HepG2 (cell line): Measurements from ENCODE around the gene THADA. TPM values are rescaled to one million over a fixed set of nuclear protein-coding genes. Genes with fewer than 3 reads are reported as not detected.

Experiments used
- ATAC-seq: fragments of 200-7000 bp; cut with Tn5 transposase; 3 replicates; pipeline ENCODE4 v1.9.1; 2020; ENCODE audit warnings: mild to moderate bottlenecking, moderate library complexity
- BruUV-seq: library from RNA; stranded (reverse); fragments of 400-500 nt; replicated peaks from 2 replicates; lab custom pipeline; 2021; lab: Mats Ljungman, UMichigan
- CTCF ChIA-PET: fragments of 300-600 bp; formaldehyde crosslinking; extraction: SDS; loops from one replicate; lab custom pipeline; 2021; ENCODE audit warnings: low total read pairs, inconsistent platforms, low intra/inter-chr PET ratio; lab: Yijun Ruan, JAX
- POLR2A ChIA-PET: fragments of 350-600 bp; sonication (Branson Sonifier 250); formaldehyde crosslinking; loops from one replicate; lab custom pipeline; 2020; ENCODE audit warnings: antibody characterized with exemption, inconsistent platforms; lab: Yijun Ruan, JAX
- DNase-seq: peaks from one replicate; pipeline ENCODE4 v3.0.0-alpha.2; 2015; ENCODE audit warnings: low spot score
- FAIRE-seq: peaks from 3 replicates; lab custom pipeline; 2011; peaks lifted over from hg19 to GRCh38; lab: Jason Lieb, UNC
- H2AFZ ChIP-seq: one replicate; pipeline ENCODE4 v1.6.1; 2011; ENCODE audit warnings: low read length, inconsistent platforms
- H3K27ac ChIP-seq: fragments of 300-600 bp; 3 replicates; pipeline ENCODE4 v1.8.0; 2011; ENCODE audit warnings: mixed run types, mild to moderate bottlenecking, mixed read lengths, low read length, inconsistent platforms; ENCODE audit not compliant: insufficient read depth; ENCODE audit errors: extremely low read length
- H3K27me3 ChIP-seq, 2 experiments: fragments of 200-600 bp in 1 of 2; 2 replicates in 1 of 2; 3 replicates in 1 of 2; pipeline versions ENCODE4 v1.6.0 to v1.8.0; 2011; ENCODE audit warnings: low read length in 2 of 2, mild to moderate bottlenecking in 2 of 2, moderate library complexity in 2 of 2, inconsistent platforms in 1 of 2; ENCODE audit not compliant: insufficient read depth in 2 of 2, control insufficient read depth in 1 of 2
- H3K36me3 ChIP-seq, 2 experiments: fragments of 200-600 bp in 1 of 2; replicated peaks in 1 of 2; 2 replicates in 1 of 2; 3 replicates in 1 of 2; pipeline versions ENCODE4 v1.5.1 to v1.8.0; 2011; ENCODE audit warnings: low read length in 2 of 2, inconsistent platforms in 1 of 2; ENCODE audit not compliant: insufficient read depth in 2 of 2, control insufficient read depth in 1 of 2
- H3K4me1 ChIP-seq: 2 replicates; pipeline ENCODE4 v1.5.1; 2012; ENCODE audit warnings: low read length, inconsistent platforms; ENCODE audit not compliant: insufficient read depth
- H3K4me2 ChIP-seq: 2 replicates; pipeline ENCODE4 v1.6.0; 2011; ENCODE audit warnings: low read depth, low read length, inconsistent platforms
- H3K4me3 ChIP-seq, 3 experiments: fragments of 200-600 bp in 1 of 3; sonication (generic), shearing (Covaris generic) in 1 of 3; replicated peaks in 1 of 3; 2 replicates each; pipeline ENCODE4 v1.5.1; 2011 to 2016; ENCODE audit warnings: low read length in 3 of 3, inconsistent platforms in 2 of 3, low read depth in 2 of 3, mild to moderate bottlenecking in 2 of 3, control low read depth in 1 of 3, mixed read lengths in 1 of 3; ENCODE audit not compliant: insufficient read depth in 1 of 3
- H3K79me2 ChIP-seq: one replicate; pipeline ENCODE4 v1.6.1; 2011; ENCODE audit warnings: low read length, inconsistent platforms; ENCODE audit not compliant: insufficient read depth
- H3K9ac ChIP-seq: 2 replicates; pipeline ENCODE4 v1.6.0; 2011; ENCODE audit warnings: mild to moderate bottlenecking, low read depth, low read length, inconsistent platforms; ENCODE audit not compliant: insufficient read depth
- H3K9me3 ChIP-seq: 2 replicates; pipeline ENCODE4 v1.5.1; 2012; ENCODE audit warnings: mild to moderate bottlenecking, low read length
- H4K20me1 ChIP-seq: 2 replicates; pipeline ENCODE4 v1.6.0; 2011; ENCODE audit warnings: inconsistent platforms, mild to moderate bottlenecking, low read length, moderate library complexity; ENCODE audit not compliant: insufficient read depth
- BRCA1 ChIP-seq: sonication (generic); formaldehyde crosslinking; IDR thresholded peaks from 2 replicates; pipeline ENCODE4 v1.4.0; 2020; ENCODE audit warnings: missing genetic modification reagents
- EP300 ChIP-seq, 3 experiments: sonication (generic) in 1 of 3; formaldehyde crosslinking in 1 of 3; IDR thresholded peaks; 2 replicates each; pipeline versions ENCODE4 v1.5.1 to v1.6.1; 2011 to 2020; ENCODE audit warnings: low read depth in 2 of 3, low read length in 2 of 3, borderline replicate concordance in 1 of 3, improper control_type of control experiment in 1 of 3, mild to moderate bottlenecking in 1 of 3, missing genetic modification reagents in 1 of 3, moderate library complexity in 1 of 3
- MAFF ChIP-seq: IDR thresholded peaks from 2 replicates; pipeline ENCODE4 v1.6.1; 2011; ENCODE audit warnings: low read depth, low read length, improper control_type of control experiment
- MLX ChIP-seq: IDR thresholded peaks from 2 replicates; pipeline ENCODE4 v1.6.1; 2016
- NR2F6 ChIP-seq, 2 experiments: IDR thresholded peaks; 2 replicates each; pipeline ENCODE4 v1.6.1; 2016; ENCODE audit warnings: antibody characterized with exemption in 1 of 2, mild to moderate bottlenecking in 1 of 2
- PATZ1 ChIP-seq: sonication (generic); formaldehyde crosslinking; IDR thresholded peaks from 2 replicates; pipeline ENCODE4 v1.4.0; 2020; ENCODE audit warnings: missing genetic modification reagents
- THYN1 ChIP-seq: sonication (generic); formaldehyde crosslinking; IDR thresholded peaks from 2 replicates; pipeline ENCODE4 v1.8.1; 2023; ENCODE audit warnings: low read depth, mild to moderate bottlenecking, moderate library complexity, missing genetic modification reagents, borderline replicate concordance
- ZBTB40 ChIP-seq, 2 experiments: fragments of 450-650 bp in 1 of 2; sonication (generic) in 1 of 2; formaldehyde crosslinking in 1 of 2; IDR thresholded peaks; 2 replicates each; pipeline versions ENCODE4 v1.6.1 to v1.8.0; 2016 to 2022; ENCODE audit warnings: antibody characterized with exemption in 1 of 2, mild to moderate bottlenecking in 1 of 2, missing genetic modification reagents in 1 of 2
- ZMYM3 ChIP-seq: sonication (generic); formaldehyde crosslinking; IDR thresholded peaks from 2 replicates; pipeline ENCODE4 v1.5.1; 2020; ENCODE audit warnings: mild to moderate bottlenecking, missing genetic modification reagents
- ZNF432 ChIP-seq: sonication (generic); formaldehyde crosslinking; IDR thresholded peaks from 2 replicates; pipeline ENCODE4 v1.5.0; 2020; ENCODE audit warnings: missing genetic modification reagents, mild to moderate bottlenecking, borderline replicate concordance
- ZNF737 ChIP-seq: sonication (generic); formaldehyde crosslinking; IDR thresholded peaks from 2 replicates; pipeline ENCODE4 v1.5.0; 2020; ENCODE audit warnings: missing genetic modification reagents, mild to moderate bottlenecking, borderline replicate concordance
- WGBS: methylation state at CpG from one replicate; pipeline ENCODE4 v1.1.6; 2017; ENCODE audit warnings: low lambda C conversion rate; 5-methylcytosine and 5-hydroxymethylcytosine counted together
- in situ Hi-C: cut with HindIII; loops from 2 replicates; pipeline ENCODE4 v1.10.0; 2017; ENCODE audit warnings: low pct_unique_long_range_greater_than_20kb; ENCODE audit not compliant: extremely low pct_ligation_motif_present
- intact Hi-C: fragments of 100-400 bp; cut with micrococcal nuclease; formaldehyde crosslinking; loops from one replicate; pipeline ENCODE4 v1.10.0; 2022; ENCODE audit not compliant: unreplicated experiment
- polyA plus RNA-seq, 8 experiments: library from polyadenylated mRNA; depleted of rRNA in 3 of 8; stranded (reverse) in 7 of 8; unstranded in 1 of 8; fragments of >200 nt; fragmentation: Illumina TruSeq in 4 of 8; extraction: Trizol in 4 of 8; gene quantifications; 2 replicates each; pipeline versions ENCODE4 v1.2.1 to v1.2.3, GENCODE V29; 2011 to 2016; ENCODE audit warnings: low read depth in 4 of 8, missing spikeins in 1 of 8, mixed read lengths in 1 of 8; ENCODE audit not compliant: insufficient read depth in 1 of 8
- total RNA-seq, 5 experiments: library from RNA; depleted of rRNA; stranded (reverse); fragments of >200 nt; fragmentation: Illumina TruSeq; extraction: Trizol; gene quantifications; 2 replicates each; pipeline ENCODE4 v1.2.3, GENCODE V29; 2016; ENCODE audit warnings: low read depth in 1 of 5

Gene THADA
- total and polyA plus RNA-seq, 2 of the 13 experiments (the other 11 are each of a cell fraction or from before 2014, with no cell fraction given) = 12.7 to 21.7 TPM

- Histone ChIP-seq H3K9ac (no peak overlapping the region), H3K36me3 (peaks cover 10 to 33% of the 10 kb centered on the region in 2 experiments), H2AFZ (no peak overlapping the region), H3K4me3 (no peak overlapping the region), H3K4me2 (no peak overlapping the region), H3K27ac (no peak overlapping the region), H3K27me3 (no peaks in the 10 kb centered on the region), H4K20me1 (no peaks in the 10 kb centered on the region), H3K79me2 (no peaks in the 10 kb centered on the region), H3K9me3 (no peaks in the 10 kb centered on the region), H3K4me1 (no peaks in the 10 kb centered on the region)
- in situ Hi-C loops (no loop called here), intact Hi-C loops (no loop called here)
- 96% methylated on average over 5 of the region's 5 CpGs for WGBS
- DNase-seq = no peak
- ATAC-seq = no peak
- CTCF ChIA-PET = no interaction called here
- FAIRE-seq = no peak
- POLR2A ChIA-PET = interaction anchor here (2.4 kb wide), 1 partner anchor 40 kb away, joined by 6 read pairs; the partner anchor contains the start of gene THADA
- no TSS peak for BruUV-seq
- TF ChIP-seq BRCA1 (CRISPR knock-in tag) = no peak
- no peak for TF ChIP-seq ZBTB40 (IDR thresholded peaks at IDR 0.05)
- TF ChIP-seq ZBTB40 (CRISPR knock-in tag; IDR thresholded peaks at IDR 0.05) = no peak
- TF ChIP-seq EP300 (IDR thresholded peaks at IDR 0.05; ENCODE audit: low read depth in 2 of 2, low read length in 2 of 2) = no peak
- no peak for TF ChIP-seq EP300 (CRISPR knock-in tag; IDR thresholded peaks at IDR 0.05; ENCODE audit: borderline replicate concordance)
- TF ChIP-seq THYN1 = no peak
- no peak for TF ChIP-seq PATZ1 (CRISPR knock-in tag)
- no peak for TF ChIP-seq ZMYM3
- TF ChIP-seq ZNF737 (CRISPR knock-in tag) = no peak
- TF ChIP-seq MAFF = no peak
- TF ChIP-seq NR2F6 (IDR thresholded peaks at IDR 0.05) = no peak
- no peak for TF ChIP-seq NR2F6 (CRISPR knock-in tag; IDR thresholded peaks at IDR 0.05)
- TF ChIP-seq MLX = no peak
- TF ChIP-seq ZNF432 (CRISPR knock-in tag) = no peak
Observed at GRCh38 chr2:43556256-43556655, 39.6 kb downstream of the THADA start.
